Caco-2 (cell line): ENCODE data around the gene RALGAPA2. TPM values are rescaled to one million over a fixed set of nuclear protein-coding genes. Genes with fewer than 3 reads are reported as not detected.

Experiments
- BruUV-seq: library from RNA; stranded (reverse); fragments of 400-500 nt; replicated peaks from 2 replicates; lab custom pipeline; 2021; lab: Mats Ljungman, UMichigan
- CTCF ChIA-PET: fragments of 300-600 bp; sonication (Branson Sonifier 250); formaldehyde crosslinking; loops from one replicate; lab custom pipeline; 2022; ENCODE audit warnings: antibody characterized with exemption; lab: Charles Lee
- POLR2A ChIA-PET: fragments of 300-600 bp; sonication (Branson Sonifier 250); formaldehyde crosslinking; loops from one replicate; lab custom pipeline; 2022; ENCODE audit warnings: antibody characterized with exemption; lab: Charles Lee
- DNase-seq, 2 experiments: peaks; one replicate each; pipeline versions ENCODE4 v3.0.0 to v3.0.0-alpha.2; 2020 to 2022
- H3K27me3 ChIP-seq: replicated peaks from 2 replicates; pipeline ENCODE4 v1.6.0; 2011; ENCODE audit warnings: low read length; ENCODE audit not compliant: control insufficient read depth, insufficient read depth
- H3K36me3 ChIP-seq: 2 replicates; pipeline ENCODE4 v1.5.1; 2011; ENCODE audit warnings: low read length; ENCODE audit not compliant: control insufficient read depth, insufficient read depth
- H3K4me1 ChIP-seq: fragments of 250-450 bp; sonication (Bioruptor Pico); 2 replicates; pipeline ENCODE4 v1.5.1; 2020; ENCODE audit warnings: mild to moderate bottlenecking
- H3K4me3 ChIP-seq: 2 replicates; pipeline ENCODE4 v1.5.1; 2011; ENCODE audit warnings: low read depth, mild to moderate bottlenecking, control low read depth, low read length
- H3K9me3 ChIP-seq: fragments of 250-450 bp; sonication (Bioruptor Pico); 2 replicates; pipeline ENCODE4 v1.5.1; 2020; ENCODE audit warnings: mild to moderate bottlenecking, moderate library complexity
- H3K27ac Mint-ChIP-seq: one replicate; pipeline ENCODE4 v1.8.0; 2022; ENCODE audit warnings: mixed read lengths; ENCODE audit not compliant: unreplicated experiment
- H3K27me3 Mint-ChIP-seq: one replicate; pipeline ENCODE4 v1.8.0; 2022; ENCODE audit warnings: mixed read lengths; ENCODE audit not compliant: insufficient read depth, unreplicated experiment
- H3K36me3 Mint-ChIP-seq: one replicate; pipeline ENCODE4 v1.8.0; 2022; ENCODE audit warnings: mild to moderate bottlenecking, mixed read lengths; ENCODE audit not compliant: insufficient read depth, unreplicated experiment
- H3K4me1 Mint-ChIP-seq: one replicate; pipeline ENCODE4 v1.8.0; 2022; ENCODE audit warnings: low read depth, mixed read lengths; ENCODE audit not compliant: unreplicated experiment
- H3K4me3 Mint-ChIP-seq: one replicate; pipeline ENCODE4 v1.8.0; 2022; ENCODE audit warnings: mild to moderate bottlenecking, moderate library complexity, mixed read lengths; ENCODE audit not compliant: unreplicated experiment
- H3K9me3 Mint-ChIP-seq: one replicate; pipeline ENCODE4 v1.8.0; 2022; ENCODE audit warnings: mixed read lengths; ENCODE audit not compliant: unreplicated experiment
- CTCF ChIP-seq, 2 experiments: fragments of 200-600 bp in 1 of 2; IDR thresholded peaks; 1 replicate in 1 of 2; 2 replicates in 1 of 2; pipeline versions ENCODE4 v1.5.1 to v1.8.0; 2011 to 2022; ENCODE audit warnings: antibody characterized with exemption in 1 of 2, control low read depth in 1 of 2, inconsistent platforms in 1 of 2, low read depth in 1 of 2, low read length in 1 of 2, mild to moderate bottlenecking in 1 of 2, moderate library complexity in 1 of 2; ENCODE audit not compliant: insufficient read depth in 1 of 2, severe bottlenecking in 1 of 2, unreplicated experiment in 1 of 2
- intact Hi-C: fragments of 100-400 bp; cut with micrococcal nuclease; formaldehyde crosslinking; loops from one replicate; pipeline ENCODE4 v1.10.0; 2022; ENCODE audit not compliant: unreplicated experiment
- total RNA-seq: library from RNA; stranded (reverse); gene quantifications from 2 replicates; pipeline ENCODE4 v1.2.3, GENCODE V29; 2022

The RALGAPA2 gene
- total RNA-seq, 1 experiment from 2014 or later, result 17.3 TPM

GRCh38 chr20:20608041-20608440 lies 104.4 kb downstream of the RALGAPA2 start:
- peaks cover 9% of the 10 kb centered on the region; the same call in 1 of the 2 replicates for H3K4me1 ChIP-seq
- no TSS peak for BruUV-seq
- H3K9me3 ChIP-seq, result no peaks in the 10 kb centered on the region
- H3K4me3 ChIP-seq, result no peak overlapping the region
- Mint-ChIP-seq H3K36me3 (no peaks in the 10 kb centered on the region), H3K9me3 (no peaks in the 10 kb centered on the region), H3K4me3 (no peak overlapping the region), H3K4me1 (peaks cover 13% of the 10 kb centered on the region), H3K27me3 (no peaks in the 10 kb centered on the region), H3K27ac (no peak overlapping the region)
- TF ChIP-seq CTCF (IDR thresholded peaks at IDR 0.05; ENCODE audit: insufficient read depth in 1 of 2, low read depth in 1 of 2, low read length in 1 of 2, severe bottlenecking in 1 of 2, unreplicated experiment in 1 of 2), result no peak
- ChIA-PET POLR2A (no interaction called here), CTCF (no interaction called here)
- DNase-seq, result no peak
- H3K36me3 ChIP-seq, result no peaks in the 10 kb centered on the region
- intact Hi-C loops, result no loop called here
- H3K27me3 ChIP-seq, result no peaks in the 10 kb centered on the region

- CTCF ChIA-PET, result no interaction called here
These were observed 105.6 kb downstream of the RALGAPA2 start for GRCh38 chr20:20606881-20607280.

GRCh38 chr20:20606050-20606449 lies 106.4 kb downstream of the RALGAPA2 start:
- Mint-ChIP-seq H3K36me3 (no peaks in the 10 kb centered on the region), H3K4me3 (no peak overlapping the region), H3K27me3 (no peaks in the 10 kb centered on the region), H3K9me3 (no peaks in the 10 kb centered on the region), H3K4me1 (no peaks in the 10 kb centered on the region), H3K27ac (no peak overlapping the region)
- H3K9me3 ChIP-seq, result no peaks in the 10 kb centered on the region
- BruUV-seq, result no TSS peak
- H3K27me3 ChIP-seq, result no peaks in the 10 kb centered on the region
- no peaks in the 10 kb centered on the region for H3K36me3 ChIP-seq
- no peak for TF ChIP-seq CTCF (IDR thresholded peaks at IDR 0.05; ENCODE audit: insufficient read depth in 1 of 2, low read depth in 1 of 2, low read length in 1 of 2, severe bottlenecking in 1 of 2, unreplicated experiment in 1 of 2)
- DNase-seq, result no peak
- intact Hi-C loops, result no loop called here
- POLR2A ChIA-PET, result no interaction called here
- CTCF ChIA-PET, result no interaction called here
- peaks cover 5% of the 10 kb centered on the region; the same call in 1 of the 2 replicates for H3K4me1 ChIP-seq
- H3K4me3 ChIP-seq, result no peak overlapping the region

More at GRCh38 chr20:20606881-20607280, 105.6 kb downstream of the RALGAPA2 start:
- Mint-ChIP-seq H3K27me3 (no peaks in the 10 kb centered on the region), H3K36me3 (no peaks in the 10 kb centered on the region), H3K4me3 (no peak overlapping the region), H3K9me3 (no peaks in the 10 kb centered on the region), H3K27ac (no peak overlapping the region), H3K4me1 (peaks cover 5% of the 10 kb centered on the region)
- no TSS peak for BruUV-seq
- Histone ChIP-seq H3K4me3 (no peak overlapping the region), H3K9me3 (no peaks in the 10 kb centered on the region), H3K36me3 (no peaks in the 10 kb centered on the region), H3K27me3 (no peaks in the 10 kb centered on the region), H3K4me1 (peaks cover 5% of the 10 kb centered on the region; the same call in 1 of the 2 replicates)
- POLR2A ChIA-PET, result no interaction called here
- intact Hi-C loops, result no loop called here
- TF ChIP-seq CTCF (IDR thresholded peaks at IDR 0.05; ENCODE audit: insufficient read depth in 1 of 2, low read depth in 1 of 2, low read length in 1 of 2, severe bottlenecking in 1 of 2, unreplicated experiment in 1 of 2), result no peak
- DNase-seq, result no peak
